Islet of Langerhans (tissue), 1 donor: ENCODE results near the gene ZNF329.
"Not testable (repeated sequence)": the region's sequence is repeated elsewhere in the genome, so short reads cannot be mapped to it uniquely, and the experiment has no call there.

Source experiments
- FAIRE-seq: peaks from one replicate; lab custom pipeline; 2011; peaks lifted over from hg19 to GRCh38; lab: Jason Lieb, UNC

ZNF329 gene

DNA sequence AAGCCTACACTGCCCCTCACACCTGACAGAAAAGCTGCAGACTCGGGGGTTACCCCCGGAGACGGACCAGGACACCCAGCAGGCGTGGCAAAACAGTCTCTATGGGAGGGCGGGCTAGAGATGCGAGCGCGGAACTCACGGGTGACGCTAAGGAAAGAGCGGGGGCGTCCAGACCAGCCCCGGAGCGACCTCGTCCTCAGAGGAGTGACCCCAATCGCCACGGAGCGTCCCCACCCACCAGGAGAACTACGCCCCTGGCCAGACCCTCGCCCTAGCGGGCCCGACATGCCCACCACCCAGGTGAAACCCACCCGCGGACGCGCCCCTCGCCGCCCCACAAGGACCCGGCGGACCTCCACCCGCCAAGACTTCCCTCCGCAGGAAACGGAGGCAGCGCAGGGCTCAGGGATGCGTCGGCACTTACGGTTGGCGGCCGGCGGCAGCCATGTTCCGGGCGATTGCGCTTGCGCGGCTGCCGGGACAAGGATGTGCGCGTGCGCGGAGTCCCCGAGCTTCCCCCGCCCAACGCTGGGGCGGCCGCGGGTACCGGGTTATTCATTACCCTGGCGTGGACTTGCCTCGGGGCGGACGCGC lies at the start of gene ZNF329:
TSS of gene ZNF329 (minus strand) at position 462 of the 594 bp plus-strand sequence. CDS start 21,286 bp downstream, outside the sequence.
- peak; percentile 51 for FAIRE-seq

DNA sequence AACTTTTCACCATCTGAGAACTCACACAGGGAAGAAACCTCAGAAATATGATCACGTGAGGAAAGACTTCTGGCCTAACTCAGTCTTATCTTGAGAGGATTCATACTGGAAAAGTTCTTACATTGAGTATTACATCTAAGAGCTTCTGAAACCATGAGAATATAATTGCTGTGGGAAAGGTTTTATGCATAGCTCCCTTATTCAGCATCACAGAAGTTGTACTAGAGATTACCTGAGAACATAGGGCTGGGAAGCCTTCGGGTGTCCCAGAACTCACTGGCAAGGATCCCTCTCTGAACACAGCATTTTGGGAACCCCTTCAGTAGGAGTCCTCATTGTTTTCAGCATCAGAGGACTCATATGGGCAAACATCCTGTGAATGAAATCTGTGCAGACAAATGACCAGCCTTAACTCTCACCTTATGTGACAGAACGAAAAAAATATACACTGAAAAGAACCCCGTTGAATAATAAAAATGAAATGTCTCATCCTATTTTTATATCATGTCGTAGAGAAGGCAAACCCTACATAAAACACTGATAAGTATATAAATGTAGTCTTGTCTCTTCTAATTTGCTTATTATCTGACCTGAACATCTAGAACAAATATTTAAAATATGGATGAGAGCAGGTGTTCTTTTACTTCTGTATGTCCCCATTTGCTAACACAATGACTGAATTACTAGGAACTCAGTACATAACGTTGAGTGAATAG lies 46.5 kb upstream of the ZNF329 start:
- no peak for FAIRE-seq

DNA sequence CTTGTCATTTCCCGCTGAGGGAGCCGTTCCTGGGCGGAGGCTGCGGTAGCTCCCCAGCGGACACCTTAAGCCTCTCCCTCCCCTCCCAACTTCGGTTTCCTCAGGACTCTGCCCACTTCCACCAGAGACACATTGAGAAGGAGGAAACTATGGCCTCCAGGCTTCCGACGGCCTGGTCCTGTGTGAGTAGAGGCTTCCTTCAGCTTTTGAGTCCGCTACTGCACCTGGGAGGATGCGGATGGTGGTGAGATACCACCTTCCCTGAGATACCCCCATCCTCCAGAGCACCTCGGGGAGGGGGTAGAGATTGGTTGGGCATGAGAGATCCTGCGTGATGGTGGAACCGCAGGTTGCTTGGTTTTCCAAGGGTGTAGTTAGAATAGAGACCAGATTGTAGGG lies 33.2 kb upstream of the ZNF329 start:
- no peak for FAIRE-seq

DNA sequence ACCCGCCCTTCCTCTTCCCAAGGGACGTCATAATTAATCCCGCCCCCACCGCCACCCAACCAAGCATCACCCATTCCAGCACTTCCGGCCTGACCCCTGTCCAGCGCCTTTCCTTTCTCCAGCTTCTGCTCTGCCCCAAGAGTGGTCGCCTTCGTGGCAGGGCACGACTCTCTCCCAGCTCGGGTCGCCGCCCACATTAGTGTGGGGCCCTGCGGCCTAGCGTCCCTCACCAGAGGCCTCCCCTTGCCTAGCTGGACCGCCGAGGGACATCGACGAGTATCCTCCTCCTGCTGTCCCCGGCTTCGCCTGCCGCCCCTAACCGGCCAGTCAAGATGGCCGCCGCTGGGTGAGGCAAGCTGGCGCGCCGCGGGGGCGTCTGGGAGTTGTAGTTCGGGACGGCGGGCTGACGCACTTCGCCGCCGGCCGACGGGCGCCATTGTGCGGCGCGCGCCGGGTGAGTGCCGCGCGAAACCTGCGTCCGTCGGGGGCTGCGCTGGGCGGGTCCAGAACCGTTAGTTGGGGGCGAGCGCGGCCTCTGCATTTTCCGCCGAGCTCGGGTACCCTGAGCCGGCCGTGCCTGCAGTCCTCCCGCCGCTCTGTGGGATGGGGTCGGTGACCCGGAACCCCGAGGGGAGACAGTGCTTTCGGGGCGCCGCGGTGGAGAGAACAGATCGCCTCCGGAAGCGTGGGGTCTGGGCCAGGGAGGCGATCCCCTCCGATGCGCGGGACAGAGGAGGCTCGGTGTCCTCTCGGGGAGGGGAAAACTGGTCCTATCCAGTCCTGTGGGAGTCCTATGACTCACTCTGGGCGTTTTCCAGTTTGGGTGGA lies 32.6 kb upstream of the ZNF329 start, which contains the start of gene ZNF274:
TSS of gene ZNF274 (plus strand) at position 73 of the 828 bp plus-strand sequence. CDS start 905 bp downstream, outside the sequence.
- FAIRE-seq, result no peak

DNA sequence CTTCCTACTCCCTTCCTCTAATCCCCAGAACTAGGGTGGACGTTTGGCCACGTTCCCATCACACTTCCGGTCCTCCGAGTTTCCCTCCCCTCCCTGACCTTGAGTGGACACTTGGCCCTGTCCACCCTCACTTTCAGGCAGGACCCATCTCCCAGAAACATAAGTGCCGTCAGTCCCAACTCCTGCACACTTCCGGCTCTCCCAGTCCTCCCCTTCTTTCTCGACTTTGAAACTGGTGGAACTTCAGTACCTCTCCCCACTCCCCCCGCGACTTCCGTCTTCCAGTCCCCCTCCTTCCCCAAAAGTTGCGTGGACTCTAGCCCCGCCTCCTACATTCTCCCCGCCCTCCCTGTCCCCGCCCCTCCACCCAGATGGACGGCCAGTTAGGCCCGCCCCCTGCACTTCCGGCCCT lies 32.0 kb upstream of the ZNF329 start:
- FAIRE-seq, result no peak

DNA sequence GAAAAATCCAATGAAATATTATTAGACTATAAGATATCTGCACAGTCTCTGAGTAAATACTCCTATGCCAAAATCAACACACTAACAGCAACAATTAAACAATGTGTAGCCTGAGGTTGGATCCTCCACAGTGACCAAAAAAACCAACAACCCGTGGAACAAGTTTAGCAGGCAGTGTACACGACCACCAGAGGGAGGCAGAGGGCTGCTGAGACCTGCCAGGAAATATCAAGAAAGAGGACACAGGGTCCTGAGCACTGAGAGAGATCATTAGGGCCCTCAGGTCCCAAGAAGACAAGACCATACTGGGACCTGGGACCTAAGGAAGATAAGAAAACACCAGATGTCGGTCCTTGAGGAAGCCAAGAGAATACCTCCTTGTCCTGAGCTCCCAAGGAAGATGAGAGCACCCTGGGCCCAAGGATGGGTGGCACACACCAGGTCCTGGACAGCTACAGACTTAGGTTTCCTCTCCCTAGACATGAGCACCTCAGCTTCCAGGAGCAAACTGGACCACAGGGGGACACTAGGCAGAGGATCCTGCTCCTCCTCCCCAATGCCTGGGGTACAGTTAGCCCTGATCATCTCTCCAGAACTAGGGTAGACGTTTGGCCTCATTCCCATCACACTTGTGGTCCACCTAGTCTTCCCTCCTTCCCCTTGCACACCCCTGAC lies 31.4 kb upstream of the ZNF329 start:
- no peak for FAIRE-seq

DNA sequence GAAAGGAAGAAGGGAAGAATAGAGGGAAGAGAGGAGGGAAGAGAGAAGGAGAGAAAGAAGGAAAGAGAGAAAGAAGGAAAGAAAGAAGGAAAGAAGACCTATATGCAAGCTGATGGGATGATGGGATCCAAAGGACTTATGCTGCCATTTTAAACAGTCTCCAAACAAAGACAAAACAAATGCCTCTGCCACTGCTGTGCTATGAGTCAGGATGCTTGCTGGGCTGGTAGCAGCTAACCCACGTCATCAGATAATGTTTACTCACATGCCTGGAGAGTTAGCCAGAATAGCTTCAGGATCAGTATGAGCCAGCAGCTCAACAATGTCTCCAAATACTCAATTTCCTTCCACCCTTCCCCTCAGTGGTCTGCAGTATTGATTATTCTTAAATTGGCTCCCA lies 20.3 kb upstream of the ZNF329 start:
- FAIRE-seq, result no peak

DNA sequence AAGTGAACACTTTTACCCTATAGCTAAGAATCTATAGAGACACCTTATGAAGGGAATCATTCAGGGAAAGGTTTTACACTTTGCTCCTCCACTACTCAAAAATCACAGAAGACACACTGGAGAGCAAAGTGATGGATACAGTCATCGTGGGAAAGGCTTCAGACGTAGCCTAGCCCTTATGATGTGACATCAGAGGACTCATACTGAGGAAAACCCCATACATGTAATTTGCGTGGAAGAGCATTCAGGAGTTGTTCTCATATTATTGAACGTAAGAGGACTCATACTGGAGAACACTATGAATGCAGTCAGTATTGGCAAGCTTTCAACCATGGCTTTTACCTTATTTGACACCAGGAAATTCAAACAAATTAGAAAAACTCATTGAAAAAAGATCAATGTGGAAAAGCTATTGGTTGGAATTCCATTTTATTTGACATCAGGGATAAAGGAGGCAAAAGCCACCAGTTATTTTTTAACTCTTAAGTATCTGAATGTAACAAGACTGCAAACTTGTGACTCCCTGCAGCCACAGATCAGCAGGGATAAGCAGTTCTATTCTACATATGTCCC lies 16.2 kb upstream of the ZNF329 start:
- no peak for FAIRE-seq

DNA sequence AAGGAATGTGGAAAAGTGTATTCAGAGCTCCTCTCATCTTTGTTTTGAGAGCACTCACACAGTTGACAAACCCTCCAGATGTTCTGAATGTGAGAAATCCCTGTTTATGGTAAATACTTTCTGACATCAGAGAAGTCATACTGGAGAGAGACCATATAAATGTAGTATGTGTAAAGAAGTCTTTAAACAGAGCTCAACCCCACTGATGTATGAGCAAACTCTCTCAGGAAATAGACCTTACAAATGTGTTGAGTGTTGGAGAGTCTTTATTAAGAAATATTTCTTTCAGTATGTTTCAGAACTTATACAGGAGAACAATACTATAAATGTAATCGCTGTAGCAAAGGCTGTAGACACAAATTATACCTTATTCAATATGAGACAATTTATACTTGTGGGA lies 15.7 kb upstream of the ZNF329 start:
- no peak for FAIRE-seq

DNA sequence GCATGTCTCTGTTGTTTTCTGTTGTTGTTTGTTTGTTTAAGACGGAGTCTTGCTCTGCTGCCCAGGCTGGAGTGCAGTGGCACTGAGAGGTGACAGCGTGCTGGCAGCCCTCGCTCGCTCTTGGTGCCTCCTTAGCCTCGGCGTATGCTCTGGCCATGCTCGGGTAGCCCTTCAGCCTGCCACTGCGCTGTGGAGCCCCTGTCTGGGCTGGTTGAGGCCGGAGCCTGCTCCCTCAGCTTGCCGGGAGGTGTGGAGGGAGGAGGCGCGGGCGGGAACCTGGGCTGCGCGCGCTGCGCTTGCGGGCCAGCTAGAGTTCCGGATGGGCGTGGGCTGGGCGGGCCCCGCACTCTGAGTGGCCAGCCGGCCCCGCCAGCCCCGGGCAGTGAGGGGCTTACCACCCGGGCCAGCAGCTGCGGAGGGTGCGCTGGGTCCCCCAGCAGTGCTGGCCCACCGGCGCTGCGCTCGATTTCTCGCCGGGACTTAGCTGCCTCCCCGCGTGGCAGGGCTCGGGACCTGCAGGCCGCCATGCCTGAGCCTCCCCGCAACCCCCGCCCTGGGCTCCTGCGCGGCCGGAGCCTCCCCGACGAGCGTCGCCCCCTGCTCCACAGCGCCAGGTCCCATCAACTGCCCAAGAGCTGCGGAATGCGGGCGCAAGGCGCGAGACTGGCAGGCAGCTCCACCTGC lies 6.6 kb upstream of the ZNF329 start:
- no peak for FAIRE-seq

DNA sequence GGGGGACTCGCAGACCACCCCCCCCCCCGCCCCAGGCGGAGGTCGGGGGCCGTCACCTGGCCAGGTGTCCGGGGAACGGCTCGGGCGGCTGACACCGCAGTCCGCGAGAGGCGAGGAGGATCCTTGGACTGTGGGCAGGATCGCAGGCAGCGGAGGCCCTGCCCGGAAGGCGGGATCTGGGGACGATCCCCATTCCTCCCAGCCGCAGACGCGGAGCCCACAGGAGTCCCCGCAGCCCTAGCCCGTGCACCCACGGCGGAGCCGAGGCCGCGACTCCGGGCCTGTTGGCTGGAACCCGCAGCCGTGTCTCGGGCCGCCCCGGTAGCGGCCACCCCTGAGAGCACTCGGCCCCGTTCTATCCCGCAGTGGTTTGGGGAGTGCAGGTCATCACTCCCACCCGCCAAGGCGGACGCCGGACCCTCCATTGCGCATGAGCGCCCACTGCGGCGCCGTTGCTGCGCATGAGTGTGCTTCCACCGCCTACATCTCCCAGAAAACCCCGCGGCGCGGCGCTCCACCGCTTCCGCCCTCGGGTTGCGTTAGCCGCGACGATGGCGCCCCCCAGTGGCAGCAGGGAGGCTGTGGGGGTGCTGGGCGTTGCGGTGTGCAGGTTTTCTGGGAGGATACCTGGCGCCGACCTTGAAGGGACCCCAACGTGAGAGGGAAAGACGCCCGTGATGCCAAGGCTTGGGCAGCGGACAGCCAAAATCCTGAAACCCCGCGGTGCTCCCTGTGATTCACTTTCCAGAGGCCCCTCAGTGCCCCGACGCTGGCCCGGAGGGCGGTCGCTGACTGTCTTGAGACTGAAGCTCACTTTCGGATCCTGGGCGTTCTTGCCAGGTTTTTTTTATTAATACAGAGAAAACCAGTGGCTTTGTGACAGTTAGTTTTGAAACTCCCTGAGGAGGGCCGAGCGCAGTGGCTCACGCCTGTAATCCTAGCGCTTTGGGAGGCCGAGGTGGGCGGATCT lies 4.4 kb upstream of the ZNF329 start:
- FAIRE-seq, result no peak

DNA sequence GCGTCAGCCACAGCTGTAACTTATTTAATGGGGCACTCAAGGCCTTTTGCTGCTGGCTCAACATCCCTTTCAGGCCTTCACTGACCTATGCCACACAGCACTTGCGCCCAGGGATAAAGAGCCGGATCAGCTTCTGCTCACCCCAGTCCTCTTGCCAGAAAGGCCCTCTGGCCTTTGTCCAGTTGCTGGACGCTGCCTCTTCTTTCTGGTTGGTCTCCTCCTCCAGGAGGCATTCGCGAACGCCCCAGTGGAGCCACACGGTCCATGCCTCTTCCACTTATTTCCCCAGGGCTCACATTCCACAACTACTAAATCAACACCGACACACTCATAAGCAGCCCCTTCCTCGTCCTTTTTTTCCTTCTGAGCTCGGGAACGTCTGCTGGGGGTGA lies 3.7 kb upstream of the ZNF329 start:
- no peak for FAIRE-seq

DNA sequence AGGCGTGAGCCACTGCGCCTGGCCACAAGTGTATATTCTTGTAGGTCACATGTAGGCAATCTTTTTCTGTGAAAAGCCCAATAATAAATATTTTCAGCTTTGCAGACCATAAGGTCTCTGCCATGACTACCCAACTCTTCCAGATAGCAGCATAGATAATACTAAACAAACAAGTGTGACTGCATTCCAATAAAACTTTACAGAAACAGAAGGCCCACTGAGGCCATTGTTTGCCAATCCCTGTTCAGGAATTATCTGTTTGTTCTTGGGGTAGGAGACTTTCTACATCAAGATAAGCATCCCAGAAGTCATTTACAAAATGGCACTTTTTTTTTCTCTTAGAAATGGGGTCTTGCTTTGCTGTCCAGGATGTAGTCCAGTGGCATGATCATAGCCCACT lies 2.8 kb upstream of the ZNF329 start:
- FAIRE-seq, result no peak

DNA sequence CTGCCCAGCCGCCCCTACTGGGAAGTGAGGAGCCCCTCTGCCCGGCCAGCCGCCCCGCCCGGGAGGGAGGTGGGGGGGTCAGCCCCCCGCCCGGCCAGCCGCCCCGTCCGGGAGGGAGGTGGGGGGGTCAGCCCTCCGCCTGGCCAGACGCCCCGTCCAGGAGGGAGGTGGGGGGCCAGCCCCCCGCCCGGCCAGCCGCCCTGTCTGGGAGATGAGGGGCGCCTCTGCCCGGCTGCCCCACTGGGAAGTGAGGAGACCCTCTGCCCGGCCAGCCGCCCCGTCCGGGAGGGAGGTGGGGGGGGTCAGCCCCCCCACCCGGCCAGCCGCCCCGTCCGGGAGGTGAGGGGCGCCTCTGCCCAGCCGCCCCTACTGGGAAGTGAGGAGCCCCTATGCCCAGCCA lies 3.1 kb downstream of the ZNF329 start:
- not testable (repeated sequence) for FAIRE-seq

DNA sequence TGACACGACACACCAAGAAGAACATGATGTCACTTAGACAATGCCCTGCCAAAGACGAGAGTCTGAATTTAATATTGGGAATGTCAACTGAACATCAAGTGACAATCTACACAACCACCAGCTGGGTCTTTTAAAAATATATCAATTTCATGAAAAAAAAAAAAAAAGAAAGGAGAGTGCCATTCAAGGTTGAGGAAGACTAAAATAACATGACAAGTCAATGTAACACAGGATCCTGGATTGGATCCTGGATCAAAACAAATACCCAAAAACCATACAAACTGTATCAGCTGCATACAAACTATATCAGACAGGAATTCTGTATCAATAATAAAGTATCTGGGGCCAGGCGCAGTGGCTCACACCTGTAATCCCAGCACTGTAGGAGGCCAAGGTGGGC lies 4.7 kb downstream of the ZNF329 start:
- no peak for FAIRE-seq

DNA sequence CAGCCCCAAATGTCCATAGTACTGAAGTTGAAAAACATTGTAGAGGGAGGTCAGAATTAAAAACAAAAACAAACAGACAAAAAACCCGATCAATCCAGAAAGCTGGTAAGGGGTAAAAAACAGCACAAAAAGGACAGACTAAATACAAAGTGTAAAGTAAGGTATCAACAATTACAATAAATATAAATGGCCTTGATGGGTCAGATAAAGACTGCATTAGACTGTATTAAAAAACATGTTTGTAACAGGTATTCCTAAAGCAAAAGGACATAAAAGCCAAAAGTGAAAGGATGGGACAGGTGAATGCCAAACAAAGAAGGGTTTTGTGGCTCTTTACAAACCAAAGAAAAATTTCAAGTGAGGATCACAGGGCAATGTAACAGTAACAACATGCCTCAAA lies 16.3 kb downstream of the ZNF329 start:
- no peak for FAIRE-seq

DNA sequence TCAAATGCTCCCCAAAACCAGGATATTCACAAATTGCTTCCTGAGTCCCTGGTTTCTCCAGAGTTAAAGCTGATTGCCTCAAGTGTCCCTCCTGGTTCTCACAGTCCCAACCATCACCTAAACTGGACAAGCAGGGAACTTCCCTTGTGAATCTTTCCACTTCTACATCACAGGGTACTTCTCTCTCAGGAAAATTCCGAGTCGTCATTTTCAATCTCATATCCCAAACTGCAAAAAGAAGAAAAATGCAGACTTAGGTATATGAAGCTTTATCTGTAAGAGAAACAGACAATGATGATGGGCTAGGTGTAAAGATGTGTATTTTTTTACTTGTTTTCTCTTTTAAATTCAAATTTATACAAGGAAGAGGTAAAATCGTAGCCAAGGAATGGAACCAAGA lies 21.3 kb downstream of the ZNF329 start:
- FAIRE-seq, result no peak

DNA sequence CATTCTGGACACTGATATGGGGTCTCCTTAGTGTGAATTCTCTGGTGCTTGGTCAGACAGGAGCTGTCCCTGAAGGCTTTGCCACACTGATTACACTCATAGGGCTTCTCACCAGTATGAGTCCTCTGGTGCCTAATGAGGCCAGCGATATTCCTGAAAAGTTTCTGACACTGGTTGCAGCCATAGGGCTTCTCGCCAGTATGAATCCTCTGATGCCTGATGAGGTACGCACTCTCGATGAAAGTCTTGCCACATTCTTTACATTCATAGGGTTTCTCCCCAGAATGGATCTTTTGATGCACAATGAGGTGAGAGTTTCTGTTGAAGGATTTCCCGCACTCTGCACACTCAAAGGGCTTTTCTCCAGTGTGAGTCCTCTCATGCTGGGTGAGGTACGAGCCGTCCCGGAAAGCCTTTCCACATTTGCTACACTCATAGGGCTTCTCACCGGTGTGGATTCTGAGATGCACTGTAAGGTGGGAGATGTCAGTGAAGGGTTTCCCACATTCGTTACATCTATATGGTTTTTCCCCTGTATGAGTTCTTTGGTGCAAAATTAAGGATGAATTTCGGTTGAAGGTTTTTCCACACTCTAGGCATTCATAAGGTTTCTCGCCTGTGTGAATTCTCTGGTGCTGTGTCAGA lies 22.4 kb downstream of the ZNF329 start:
- FAIRE-seq, result no peak

DNA sequence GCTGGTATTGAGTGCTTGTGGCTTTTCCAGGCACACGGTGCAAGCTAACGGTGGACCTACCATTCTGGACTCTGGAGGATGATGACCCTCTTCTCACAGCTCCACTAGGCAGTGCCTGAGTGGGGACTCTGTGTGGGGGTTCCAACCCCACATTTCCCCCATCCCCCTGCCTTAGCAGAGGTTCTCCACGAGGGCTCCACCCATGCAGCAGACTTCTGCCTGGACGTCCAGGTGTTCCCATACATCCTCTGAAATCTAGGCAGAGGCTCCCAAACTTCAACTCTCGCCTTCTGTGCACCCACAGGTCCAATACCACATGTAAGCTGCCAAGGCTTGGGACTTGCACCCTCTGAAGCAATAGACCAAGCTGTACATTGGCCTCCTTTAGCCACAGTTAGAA lies 27.2 kb downstream of the ZNF329 start:
- no peak for FAIRE-seq
